HCT116 (cell line): ENCODE measurements around the gene OPN1SW. TPM values are rescaled to one million over a fixed set of nuclear protein-coding genes. Genes with fewer than 3 reads are reported as not detected.

Experiments
- ATAC-seq: fragments of 200-7000 bp; cut with Tn5 transposase; 2 replicates; pipeline ENCODE4 v1.9.1; 2020; ENCODE audit warnings: mild to moderate bottlenecking, moderate library complexity
- BruUV-seq: library from RNA; stranded (reverse); fragments of 400-500 nt; replicated peaks from 2 replicates; lab custom pipeline; 2021; lab: Mats Ljungman, UMichigan
- CTCF ChIA-PET: fragments of 300-600 bp; sonication (Branson Sonifier 250); formaldehyde crosslinking; loops from one replicate; lab custom pipeline; 2021; ENCODE audit warnings: antibody characterized with exemption; lab: Charles Lee
- POLR2A ChIA-PET: fragments of 300-600, 350-600 bp; sonication (Branson Sonifier 250); formaldehyde crosslinking; loops from one replicate; lab custom pipeline; 2021; ENCODE audit warnings: antibody characterized with exemption; lab: Charles Lee
- RAD21 ChIA-PET, 2 experiments: fragments of 300-600 bp; sonication (Branson Sonifier 250); formaldehyde crosslinking; loops; one replicate each; lab custom pipeline; 2023; ENCODE audit warnings: low total read pairs in 2 of 2; ENCODE audit not compliant: uncharacterized antibody in 2 of 2, unreplicated experiment in 2 of 2, low non-redundant PET in 1 of 2; lab: Charles Lee
- DNase-seq: peaks from one replicate; pipeline ENCODE4 v3.0.0-alpha.2; 2010; ENCODE audit warnings: low read depth, low spot score
- H2AFZ ChIP-seq: fragments of 200-600 bp; shearing (Covaris generic), sonication (generic); 2 replicates; pipeline ENCODE4 v1.6.1; 2017; ENCODE audit warnings: low read depth, mixed run types, mixed read lengths, antibody characterized with exemption, low read length; ENCODE audit not compliant: poor library complexity, severe bottlenecking
- H3K27ac ChIP-seq: 2 replicates; pipeline ENCODE4 v1.5.1; 2012; ENCODE audit warnings: low read depth, low read length
- H3K27me3 ChIP-seq: fragments of 200-600 bp; sonication (generic); 2 replicates; pipeline ENCODE4 v1.6.1; 2016; ENCODE audit warnings: mixed run types, low read length, mixed read lengths; ENCODE audit not compliant: insufficient read depth
- H3K36me3 ChIP-seq, 2 experiments: fragments of 200-500 bp in 1 of 2; fragments of 200-600 bp in 1 of 2; sonication (Bioruptor generic) in 1 of 2; sonication (generic) in 1 of 2; 2 replicates each; pipeline versions ENCODE4 v1.5.1 to v1.6.1; 2014 to 2016; ENCODE audit warnings: low read length in 2 of 2, inconsistent platforms in 1 of 2, mixed read lengths in 1 of 2, mixed run types in 1 of 2; ENCODE audit not compliant: insufficient read depth in 2 of 2, control insufficient read depth in 1 of 2
- H3K4me1 ChIP-seq, 2 experiments: fragments of 200-600 bp in 1 of 2; sonication (generic) in 1 of 2; 2 replicates each; pipeline versions ENCODE4 v1.5.1 to v1.6.1; 2012 to 2017; ENCODE audit warnings: low read length in 2 of 2, inconsistent platforms in 1 of 2, mild to moderate bottlenecking in 1 of 2, mixed read lengths in 1 of 2, mixed run types in 1 of 2, moderate library complexity in 1 of 2; ENCODE audit not compliant: insufficient read depth in 2 of 2, control insufficient read depth in 1 of 2
- H3K4me2 ChIP-seq: fragments of 200-600 bp; sonication (generic); 2 replicates; pipeline ENCODE4 v1.6.1; 2017; ENCODE audit warnings: mixed run types, low read length, mixed read lengths
- H3K4me3 ChIP-seq, 2 experiments: fragments of 200-600 bp in 1 of 2; sonication (generic) in 1 of 2; replicated peaks in 1 of 2; 2 replicates each; pipeline ENCODE4 v1.5.1; 2011 to 2016; ENCODE audit warnings: low read length in 2 of 2, control low read depth in 1 of 2, low read depth in 1 of 2, mild to moderate bottlenecking in 1 of 2, mixed read lengths in 1 of 2, mixed run types in 1 of 2
- H3K79me2 ChIP-seq: fragments of 200-600 bp; sonication (generic); 2 replicates; pipeline ENCODE4 v1.6.1; 2017; ENCODE audit warnings: mild to moderate bottlenecking, mixed run types, low read length, moderate library complexity, mixed read lengths; ENCODE audit not compliant: insufficient read depth
- H3K9ac ChIP-seq: fragments of 200-600 bp; sonication (generic); 2 replicates; pipeline ENCODE4 v1.6.1; 2016; ENCODE audit warnings: low read length, mixed read lengths
- H3K9me2 ChIP-seq: fragments of 200-600 bp; sonication (generic), shearing (Covaris generic); 2 replicates; pipeline ENCODE4 v1.6.1; 2017; ENCODE audit warnings: mixed run types, mild to moderate bottlenecking, moderate library complexity; ENCODE audit not compliant: insufficient read depth
- H3K9me3 ChIP-seq, 2 experiments: fragments of 200-500 bp in 1 of 2; fragments of 200-600 bp in 1 of 2; sonication (Bioruptor generic) in 1 of 2; sonication (generic) in 1 of 2; 2 replicates each; pipeline ENCODE4 v1.6.1; 2014 to 2017; ENCODE audit warnings: low read length in 2 of 2, mixed read lengths in 2 of 2, inconsistent platforms in 1 of 2, low read depth in 1 of 2, mild to moderate bottlenecking in 1 of 2, mixed run types in 1 of 2, moderate library complexity in 1 of 2; ENCODE audit not compliant: control insufficient read depth in 1 of 2, insufficient read depth in 1 of 2
- H4K20me1 ChIP-seq: fragments of 200-600 bp; sonication (generic), shearing (Covaris generic); 2 replicates; pipeline ENCODE4 v1.6.1; 2017; ENCODE audit warnings: mixed run types, mild to moderate bottlenecking, moderate library complexity; ENCODE audit not compliant: insufficient read depth
- ATF3 ChIP-seq: IDR thresholded peaks from 2 replicates; pipeline ENCODE4 v1.6.1; 2012
- CBX3 ChIP-seq: IDR thresholded peaks from 2 replicates; pipeline ENCODE4 v1.6.1; 2012; ENCODE audit warnings: low read depth
- CEBPB ChIP-seq: IDR thresholded peaks from 2 replicates; pipeline ENCODE4 v1.6.1; 2012; ENCODE audit warnings: low read depth
- ELF1 ChIP-seq: IDR thresholded peaks from 2 replicates; pipeline ENCODE4 v1.6.1; 2012; ENCODE audit warnings: low read depth, borderline replicate concordance
- EZH2 ChIP-seq: fragments of 200-600 bp; sonication (generic); IDR thresholded peaks from 2 replicates; pipeline ENCODE4 v1.6.1; 2017; ENCODE audit warnings: antibody characterized with exemption, mixed run types
- EZH2phosphoT487 ChIP-seq: fragments of 200-600 bp; IDR thresholded peaks from 2 replicates; pipeline ENCODE4 v1.6.1; 2018; ENCODE audit warnings: antibody characterized with exemption, borderline replicate concordance
- MAX ChIP-seq: IDR thresholded peaks from 2 replicates; pipeline ENCODE4 v1.6.1; 2012
- RAD21 ChIP-seq: IDR thresholded peaks from 2 replicates; pipeline ENCODE4 v1.6.1; 2012; ENCODE audit warnings: low read depth, mild to moderate bottlenecking
- REST ChIP-seq: IDR thresholded peaks from 2 replicates; pipeline ENCODE4 v1.6.1; 2012; ENCODE audit warnings: low read depth
- SIN3A ChIP-seq: IDR thresholded peaks from 2 replicates; pipeline ENCODE4 v1.6.1; 2012; ENCODE audit warnings: low read depth
- SP1 ChIP-seq: IDR thresholded peaks from 2 replicates; pipeline ENCODE4 v1.6.1; 2012; ENCODE audit warnings: low read depth
- SRF ChIP-seq: IDR thresholded peaks from 2 replicates; pipeline ENCODE4 v1.6.1; 2012; ENCODE audit warnings: low read depth
- TCF7L2 ChIP-seq: IDR thresholded peaks from 2 replicates; pipeline ENCODE4 v1.7.0; 2011; ENCODE audit warnings: borderline replicate concordance, inconsistent platforms; ENCODE audit not compliant: insufficient read depth, insufficient read length; ENCODE audit errors: extremely low read depth
- YY1 ChIP-seq: IDR thresholded peaks from 2 replicates; pipeline ENCODE4 v1.6.1; 2011; ENCODE audit warnings: low read length, low read depth, moderate library complexity, mild to moderate bottlenecking; ENCODE audit not compliant: insufficient replicate concordance; ENCODE audit errors: extremely low read depth
- ZNF274 ChIP-seq: fragments of 200-500 bp; sonication (Bioruptor generic); IDR thresholded peaks from 2 replicates; pipeline ENCODE4 v1.6.1; 2014; ENCODE audit warnings: mild to moderate bottlenecking, low read depth, low read length, inconsistent platforms
- intact Hi-C: fragments of 100-400 bp; cut with micrococcal nuclease; formaldehyde crosslinking; loops from 2 replicates; pipeline ENCODE4 v1.10.0; 2022
- total RNA-seq: library from RNA; stranded (reverse); gene quantifications from one replicate; pipeline ENCODE4 v1.2.1, GENCODE V29; 2021; ENCODE audit not compliant: unreplicated experiment

OPN1SW gene
- total RNA-seq, 1 experiment from 2014 or later, result not detected

GRCh38 chr7:128807191-128807590, 31.6 kb upstream of the OPN1SW start:
- no peak overlapping the region for H3K27ac ChIP-seq
- no peak overlapping the region for H3K9ac ChIP-seq
- POLR2A ChIA-PET, result no interaction called here
- H3K4me3 ChIP-seq, result no peak overlapping the region
- H2AFZ ChIP-seq, result no peak overlapping the region
- BruUV-seq, result no TSS peak
- TF ChIP-seq CBX3, result no peak
- no peak for TF ChIP-seq CEBPB
- TF ChIP-seq ZNF274, result no peak
- no peak for TF ChIP-seq ATF3
- TF ChIP-seq SP1, result no peak
- TF ChIP-seq RAD21, result no peak
- no peak for TF ChIP-seq SRF
- TF ChIP-seq EZH2phosphoT487, result no peak
- no peak for TF ChIP-seq YY1
- no peak for TF ChIP-seq REST
- no peak for TF ChIP-seq ELF1
- no peak for TF ChIP-seq SIN3A
- TF ChIP-seq TCF7L2, result no peak
- TF ChIP-seq EZH2, result no peak
- TF ChIP-seq MAX, result no peak
- intact Hi-C loops, result no loop called here
- DNase-seq (no peak), ATAC-seq (no peak)
- H3K79me2 ChIP-seq, result no peaks in the 10 kb centered on the region
- no peaks in the 10 kb centered on the region for H4K20me1 ChIP-seq
- H3K9me3 ChIP-seq, result no peaks in the 10 kb centered on the region
- H3K27me3 ChIP-seq, result no peaks in the 10 kb centered on the region
- no peak overlapping the region for H3K4me2 ChIP-seq
- H3K9me2 ChIP-seq, result no peaks in the 10 kb centered on the region
- CTCF ChIA-PET, result no interaction called here
- RAD21 ChIA-PET, result no interaction called here
- no peaks in the 10 kb centered on the region for H3K4me1 ChIP-seq
- no peaks in the 10 kb centered on the region for H3K36me3 ChIP-seq
